K562 (cell line): Measurements from ENCODE around the gene EXTL1. TPM values are rescaled to one million over a fixed set of nuclear protein-coding genes. Genes with fewer than 3 reads are reported as not detected.
A peak's percentile ranks its signal among the peaks of the same experiment; 100 is the strongest.

Source experiments
- ATAC-seq: fragments of 200-7000 bp; cut with Tn5 transposase; 3 replicates; pipeline ENCODE4 v1.9.1; 2020; ENCODE audit warnings: moderate library complexity
- BruUV-seq: library from RNA; stranded (reverse); fragments of 400-500 nt; replicated peaks from 2 replicates; lab custom pipeline; 2021; lab: Mats Ljungman, UMichigan
- CTCF ChIA-PET: fragments of 300-600 bp; formaldehyde crosslinking; extraction: SDS; loops from one replicate; lab custom pipeline; 2021; ENCODE audit warnings: low intra/inter-chr PET ratio; lab: Yijun Ruan, JAX
- POLR2A ChIA-PET: fragments of 300-600, 350-650 bp; sonication (Branson Sonifier 250); formaldehyde crosslinking; extraction: SDS; loops from one replicate; lab custom pipeline; 2021; ENCODE audit warnings: antibody characterized with exemption, inconsistent platforms; lab: Yijun Ruan, JAX
- DNase-seq, 4 experiments: peaks; one replicate each; pipeline versions ENCODE4 v3.0.0 to v3.0.0-alpha.2; 2011 to 2018; ENCODE audit warnings: low spot score in 3 of 4, mixed read lengths in 3 of 4; ENCODE audit errors: extremely low read depth in 1 of 4
- FAIRE-seq: peaks from 2 replicates; lab custom pipeline; 2011; peaks lifted over from hg19 to GRCh38; lab: Jason Lieb, UNC
- H2AFZ ChIP-seq: 2 replicates; pipeline ENCODE4 v1.6.0; 2011; ENCODE audit warnings: low read depth, low read length, control low read depth, inconsistent platforms
- H3K27ac ChIP-seq: fragments of 200-600 bp; 3 replicates; pipeline ENCODE4 v1.8.0; 2011; ENCODE audit warnings: low read depth, mild to moderate bottlenecking, control low read depth, inconsistent platforms, low read length, moderate library complexity, mixed read lengths; ENCODE audit errors: extremely low read depth
- H3K27me3 ChIP-seq, 2 experiments: fragments of 300-600 bp in 1 of 2; 2 replicates in 1 of 2; 3 replicates in 1 of 2; pipeline versions ENCODE4 v1.6.0 to v1.8.0; 2011; ENCODE audit warnings: inconsistent platforms in 2 of 2, low read length in 2 of 2, mild to moderate bottlenecking in 1 of 2, mixed read lengths in 1 of 2, moderate library complexity in 1 of 2; ENCODE audit not compliant: control insufficient read depth in 2 of 2, insufficient read depth in 2 of 2
- H3K36me3 ChIP-seq: fragments of 300-600 bp; 3 replicates; pipeline ENCODE4 v1.8.0; 2011; ENCODE audit warnings: mild to moderate bottlenecking, low read length, inconsistent platforms; ENCODE audit not compliant: control insufficient read depth, insufficient read depth
- H3K4me1 ChIP-seq, 2 experiments: fragments of 200-600 bp in 1 of 2; replicated peaks in 1 of 2; 2 replicates in 1 of 2; 3 replicates in 1 of 2; pipeline versions ENCODE4 v1.5.1 to v1.8.0; 2011; ENCODE audit warnings: inconsistent platforms in 2 of 2, low read length in 2 of 2, mild to moderate bottlenecking in 1 of 2, mixed read lengths in 1 of 2, moderate library complexity in 1 of 2; ENCODE audit not compliant: control insufficient read depth in 2 of 2, insufficient read depth in 2 of 2
- H3K4me2 ChIP-seq: 2 replicates; pipeline ENCODE4 v1.6.1; 2011; ENCODE audit warnings: low read length, control low read depth, inconsistent platforms, mixed read lengths; ENCODE audit not compliant: insufficient read depth
- H3K4me3 ChIP-seq: fragments of 200-600 bp; sonication (generic), shearing (Covaris generic); 2 replicates; pipeline ENCODE4 v1.5.1; 2016; ENCODE audit warnings: control low read depth, inconsistent platforms
- H3K79me2 ChIP-seq: fragments of 200-600 bp; 3 replicates; pipeline ENCODE4 v1.8.0; 2011; ENCODE audit warnings: low read length, inconsistent platforms; ENCODE audit not compliant: control insufficient read depth, insufficient read depth
- H3K9ac ChIP-seq, 2 experiments: 2 replicates each; pipeline versions ENCODE4 v1.6.0 to v1.6.1; 2011; ENCODE audit warnings: low read depth in 2 of 2, low read length in 2 of 2, control low read depth in 1 of 2, inconsistent platforms in 1 of 2, mild to moderate bottlenecking in 1 of 2, mixed read lengths in 1 of 2; ENCODE audit not compliant: insufficient read depth in 1 of 2
- H3K9me1 ChIP-seq: one replicate; pipeline ENCODE4 v1.6.0; 2011; ENCODE audit warnings: inconsistent platforms, mild to moderate bottlenecking, low read length, moderate library complexity; ENCODE audit not compliant: control insufficient read depth, insufficient read depth
- H3K9me3 ChIP-seq: replicated peaks from 2 replicates; pipeline ENCODE4 v1.5.1; 2011; ENCODE audit warnings: low read depth, low read length, inconsistent platforms; ENCODE audit not compliant: control insufficient read depth, insufficient read depth
- H4K20me1 ChIP-seq: replicated peaks from 2 replicates; pipeline ENCODE4 v1.6.1; 2011; ENCODE audit warnings: low read length, inconsistent platforms, mixed read lengths; ENCODE audit not compliant: control insufficient read depth, insufficient read depth
- CEBPG ChIP-seq, 3 experiments: fragments of 200-800 bp in 1 of 3; sonication (Bioruptor generic) in 1 of 3; sonication (generic) in 1 of 3; formaldehyde crosslinking in 1 of 3; IDR thresholded peaks in 2 of 3; conservative IDR thresholded peaks in 1 of 3; 2 replicates each; pipeline versions ENCODE4 v1.6.1 to v1.8.0; 2016 to 2022; ENCODE audit warnings: missing compliant biosample characterization in 2 of 3, missing genetic modification characterization in 2 of 3, mild to moderate bottlenecking in 1 of 3, missing genetic modification reagents in 1 of 3
- DPF2 ChIP-seq: fragments of 450-650 bp; IDR thresholded peaks from 2 replicates; pipeline ENCODE4 v1.6.1; 2016
- OTX1 ChIP-seq: fragments of 450-650 bp; formaldehyde crosslinking; IDR thresholded peaks from 2 replicates; pipeline ENCODE4 v1.4.0; 2022; ENCODE audit warnings: mild to moderate bottlenecking
- WGBS: fragments of 100-300 bp; shearing (Covaris generic); methylation state at CpG from one replicate; pipeline ENCODE4 v1.1.6; 2016; ENCODE audit warnings: low coverage, mixed read lengths; ENCODE audit not compliant: insufficient coverage; ENCODE audit errors: missing lambda C conversion rate; 5-methylcytosine and 5-hydroxymethylcytosine counted together
- in situ Hi-C: fragments of 300-500 bp; cut with MboI; formaldehyde crosslinking; loops from 4 replicates; pipeline ENCODE4 v1.15.0; 2018; ENCODE audit warnings: inconsistent platforms, mixed read lengths
- intact Hi-C: fragments of 100-400 bp; cut with micrococcal nuclease; formaldehyde crosslinking; loops from 2 replicates; pipeline ENCODE4 v1.14.2; 2022
- polyA plus RNA-seq, 8 experiments: library from polyadenylated mRNA; depleted of rRNA in 4 of 8; stranded (reverse) in 5 of 8; unstranded in 3 of 8; fragments of >200 nt; fragmentation: Nextera tagmentation in 2 of 8; fragmentation: Illumina TruSeq in 1 of 8; extraction: Ambion mirVana in 2 of 8; extraction: Trizol in 1 of 8; gene quantifications; 2 replicates each; pipeline versions ENCODE4 v1.2.1 to v1.2.3, GENCODE V29; 2011 to 2014; ENCODE audit warnings: inconsistent platforms in 1 of 8, missing spikeins in 1 of 8
- total RNA-seq, 7 experiments: library from RNA; depleted of rRNA in 6 of 7; stranded (reverse); fragments of >200 nt in 6 of 7; fragmentation: Illumina TruSeq in 2 of 7; extraction: Trizol in 2 of 7; gene quantifications; 2 replicates each; pipeline versions ENCODE4 v1.2.1 to v1.2.3, GENCODE V29; 2011 to 2021; ENCODE audit warnings: low replicate concordance in 1 of 7
- TF ChIP-seq, protein P1 (sequence below): fragments of 250-450 bp; sonication (Bioruptor Pico); IDR thresholded peaks from 2 replicates; pipeline ENCODE4 v1.9.0; 2021; ENCODE audit warnings: mild to moderate bottlenecking, inconsistent platforms
- TF ChIP-seq, protein P2 (sequence below): fragments of 450-650 bp; IDR thresholded peaks from 2 replicates; pipeline ENCODE4 v1.6.1; 2016; ENCODE audit warnings: mild to moderate bottlenecking, moderate library complexity
- TF ChIP-seq, protein P3 (sequence below): fragments of 450-650 bp; conservative IDR thresholded peaks from 2 replicates; pipeline ENCODE4 v1.6.1; 2016; ENCODE audit warnings: missing genetic modification characterization, low read depth, mild to moderate bottlenecking, control low read depth, missing compliant biosample characterization

The EXTL1 gene
- total and polyA plus RNA-seq, 9 of the 15 experiments (the other 6 are each of a cell fraction or from before 2014, with no cell fraction given), result 0.04 to 0.23 (median 0.08) TPM; not detected in 3

DNA sequence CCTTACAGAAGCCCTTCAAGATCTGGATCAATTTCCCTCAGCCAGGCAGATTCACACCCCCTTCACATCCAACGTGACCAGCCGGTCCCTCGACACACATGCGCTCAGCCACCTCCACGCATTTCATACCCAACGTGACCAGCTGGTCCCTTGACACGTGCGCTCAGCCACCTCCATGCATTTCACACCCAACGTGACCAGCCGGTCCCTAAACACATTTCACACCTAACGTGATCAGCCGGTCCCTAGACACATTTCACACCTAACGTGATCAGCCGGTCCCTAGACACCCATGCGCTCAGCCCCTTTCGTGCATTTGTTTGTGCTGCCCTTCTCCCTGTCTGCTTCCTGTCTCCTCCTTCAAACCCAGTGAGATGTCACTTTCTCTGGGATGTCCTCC lies 14.9 kb upstream of the EXTL1 start:
- H4K20me1 ChIP-seq, result no peaks in the 10 kb centered on the region
- H3K27me3 ChIP-seq, result no peaks in the 10 kb centered on the region
- WGBS, result 84% methylated on average over 16 of the region's 16 CpGs
- H3K4me1 ChIP-seq, result peaks cover 22 to 26% of the 10 kb centered on the region in 2 experiments
- peak overlapping the region in 1 of 2 experiments; percentile 77; a peak in 2 of 4 replicates for H3K9ac ChIP-seq
- no peaks in the 10 kb centered on the region for H3K36me3 ChIP-seq
- H3K9me3 ChIP-seq, result no peaks in the 10 kb centered on the region
- CTCF ChIA-PET, result no interaction called here
- no peak for ATAC-seq
- POLR2A ChIA-PET, result no interaction called here
- BruUV-seq, result no TSS peak
- no peak overlapping the region for H3K27ac ChIP-seq
- H3K9me1 ChIP-seq, result no peaks in the 10 kb centered on the region
- H3K4me3 ChIP-seq, result no peak overlapping the region
- FAIRE-seq, result peak; percentile 35
- intact Hi-C loops, result no loop called here
- no peaks in the 10 kb centered on the region for H3K79me2 ChIP-seq
- no peak for DNase-seq
- H2AFZ ChIP-seq, result peak overlapping the region; percentile 71
- in situ Hi-C loops, result loop anchor here (10.0 kb wide), 1 partner anchor 392 kb away; the partner anchor contains the start of gene MAN1C1
- no peak overlapping the region for H3K4me2 ChIP-seq
- TF ChIP-seq, protein P1, sequence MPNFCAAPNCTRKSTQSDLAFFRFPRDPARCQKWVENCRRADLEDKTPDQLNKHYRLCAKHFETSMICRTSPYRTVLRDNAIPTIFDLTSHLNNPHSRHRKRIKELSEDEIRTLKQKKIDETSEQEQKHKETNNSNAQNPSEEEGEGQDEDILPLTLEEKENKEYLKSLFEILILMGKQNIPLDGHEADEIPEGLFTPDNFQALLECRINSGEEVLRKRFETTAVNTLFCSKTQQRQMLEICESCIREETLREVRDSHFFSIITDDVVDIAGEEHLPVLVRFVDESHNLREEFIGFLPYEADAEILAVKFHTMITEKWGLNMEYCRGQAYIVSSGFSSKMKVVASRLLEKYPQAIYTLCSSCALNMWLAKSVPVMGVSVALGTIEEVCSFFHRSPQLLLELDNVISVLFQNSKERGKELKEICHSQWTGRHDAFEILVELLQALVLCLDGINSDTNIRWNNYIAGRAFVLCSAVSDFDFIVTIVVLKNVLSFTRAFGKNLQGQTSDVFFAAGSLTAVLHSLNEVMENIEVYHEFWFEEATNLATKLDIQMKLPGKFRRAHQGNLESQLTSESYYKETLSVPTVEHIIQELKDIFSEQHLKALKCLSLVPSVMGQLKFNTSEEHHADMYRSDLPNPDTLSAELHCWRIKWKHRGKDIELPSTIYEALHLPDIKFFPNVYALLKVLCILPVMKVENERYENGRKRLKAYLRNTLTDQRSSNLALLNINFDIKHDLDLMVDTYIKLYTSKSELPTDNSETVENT (CRISPR knock-in tag), result 0 out of 2 replicates have a peak, but pooled peaks have one; percentile 31
- TF ChIP-seq, protein P2, sequence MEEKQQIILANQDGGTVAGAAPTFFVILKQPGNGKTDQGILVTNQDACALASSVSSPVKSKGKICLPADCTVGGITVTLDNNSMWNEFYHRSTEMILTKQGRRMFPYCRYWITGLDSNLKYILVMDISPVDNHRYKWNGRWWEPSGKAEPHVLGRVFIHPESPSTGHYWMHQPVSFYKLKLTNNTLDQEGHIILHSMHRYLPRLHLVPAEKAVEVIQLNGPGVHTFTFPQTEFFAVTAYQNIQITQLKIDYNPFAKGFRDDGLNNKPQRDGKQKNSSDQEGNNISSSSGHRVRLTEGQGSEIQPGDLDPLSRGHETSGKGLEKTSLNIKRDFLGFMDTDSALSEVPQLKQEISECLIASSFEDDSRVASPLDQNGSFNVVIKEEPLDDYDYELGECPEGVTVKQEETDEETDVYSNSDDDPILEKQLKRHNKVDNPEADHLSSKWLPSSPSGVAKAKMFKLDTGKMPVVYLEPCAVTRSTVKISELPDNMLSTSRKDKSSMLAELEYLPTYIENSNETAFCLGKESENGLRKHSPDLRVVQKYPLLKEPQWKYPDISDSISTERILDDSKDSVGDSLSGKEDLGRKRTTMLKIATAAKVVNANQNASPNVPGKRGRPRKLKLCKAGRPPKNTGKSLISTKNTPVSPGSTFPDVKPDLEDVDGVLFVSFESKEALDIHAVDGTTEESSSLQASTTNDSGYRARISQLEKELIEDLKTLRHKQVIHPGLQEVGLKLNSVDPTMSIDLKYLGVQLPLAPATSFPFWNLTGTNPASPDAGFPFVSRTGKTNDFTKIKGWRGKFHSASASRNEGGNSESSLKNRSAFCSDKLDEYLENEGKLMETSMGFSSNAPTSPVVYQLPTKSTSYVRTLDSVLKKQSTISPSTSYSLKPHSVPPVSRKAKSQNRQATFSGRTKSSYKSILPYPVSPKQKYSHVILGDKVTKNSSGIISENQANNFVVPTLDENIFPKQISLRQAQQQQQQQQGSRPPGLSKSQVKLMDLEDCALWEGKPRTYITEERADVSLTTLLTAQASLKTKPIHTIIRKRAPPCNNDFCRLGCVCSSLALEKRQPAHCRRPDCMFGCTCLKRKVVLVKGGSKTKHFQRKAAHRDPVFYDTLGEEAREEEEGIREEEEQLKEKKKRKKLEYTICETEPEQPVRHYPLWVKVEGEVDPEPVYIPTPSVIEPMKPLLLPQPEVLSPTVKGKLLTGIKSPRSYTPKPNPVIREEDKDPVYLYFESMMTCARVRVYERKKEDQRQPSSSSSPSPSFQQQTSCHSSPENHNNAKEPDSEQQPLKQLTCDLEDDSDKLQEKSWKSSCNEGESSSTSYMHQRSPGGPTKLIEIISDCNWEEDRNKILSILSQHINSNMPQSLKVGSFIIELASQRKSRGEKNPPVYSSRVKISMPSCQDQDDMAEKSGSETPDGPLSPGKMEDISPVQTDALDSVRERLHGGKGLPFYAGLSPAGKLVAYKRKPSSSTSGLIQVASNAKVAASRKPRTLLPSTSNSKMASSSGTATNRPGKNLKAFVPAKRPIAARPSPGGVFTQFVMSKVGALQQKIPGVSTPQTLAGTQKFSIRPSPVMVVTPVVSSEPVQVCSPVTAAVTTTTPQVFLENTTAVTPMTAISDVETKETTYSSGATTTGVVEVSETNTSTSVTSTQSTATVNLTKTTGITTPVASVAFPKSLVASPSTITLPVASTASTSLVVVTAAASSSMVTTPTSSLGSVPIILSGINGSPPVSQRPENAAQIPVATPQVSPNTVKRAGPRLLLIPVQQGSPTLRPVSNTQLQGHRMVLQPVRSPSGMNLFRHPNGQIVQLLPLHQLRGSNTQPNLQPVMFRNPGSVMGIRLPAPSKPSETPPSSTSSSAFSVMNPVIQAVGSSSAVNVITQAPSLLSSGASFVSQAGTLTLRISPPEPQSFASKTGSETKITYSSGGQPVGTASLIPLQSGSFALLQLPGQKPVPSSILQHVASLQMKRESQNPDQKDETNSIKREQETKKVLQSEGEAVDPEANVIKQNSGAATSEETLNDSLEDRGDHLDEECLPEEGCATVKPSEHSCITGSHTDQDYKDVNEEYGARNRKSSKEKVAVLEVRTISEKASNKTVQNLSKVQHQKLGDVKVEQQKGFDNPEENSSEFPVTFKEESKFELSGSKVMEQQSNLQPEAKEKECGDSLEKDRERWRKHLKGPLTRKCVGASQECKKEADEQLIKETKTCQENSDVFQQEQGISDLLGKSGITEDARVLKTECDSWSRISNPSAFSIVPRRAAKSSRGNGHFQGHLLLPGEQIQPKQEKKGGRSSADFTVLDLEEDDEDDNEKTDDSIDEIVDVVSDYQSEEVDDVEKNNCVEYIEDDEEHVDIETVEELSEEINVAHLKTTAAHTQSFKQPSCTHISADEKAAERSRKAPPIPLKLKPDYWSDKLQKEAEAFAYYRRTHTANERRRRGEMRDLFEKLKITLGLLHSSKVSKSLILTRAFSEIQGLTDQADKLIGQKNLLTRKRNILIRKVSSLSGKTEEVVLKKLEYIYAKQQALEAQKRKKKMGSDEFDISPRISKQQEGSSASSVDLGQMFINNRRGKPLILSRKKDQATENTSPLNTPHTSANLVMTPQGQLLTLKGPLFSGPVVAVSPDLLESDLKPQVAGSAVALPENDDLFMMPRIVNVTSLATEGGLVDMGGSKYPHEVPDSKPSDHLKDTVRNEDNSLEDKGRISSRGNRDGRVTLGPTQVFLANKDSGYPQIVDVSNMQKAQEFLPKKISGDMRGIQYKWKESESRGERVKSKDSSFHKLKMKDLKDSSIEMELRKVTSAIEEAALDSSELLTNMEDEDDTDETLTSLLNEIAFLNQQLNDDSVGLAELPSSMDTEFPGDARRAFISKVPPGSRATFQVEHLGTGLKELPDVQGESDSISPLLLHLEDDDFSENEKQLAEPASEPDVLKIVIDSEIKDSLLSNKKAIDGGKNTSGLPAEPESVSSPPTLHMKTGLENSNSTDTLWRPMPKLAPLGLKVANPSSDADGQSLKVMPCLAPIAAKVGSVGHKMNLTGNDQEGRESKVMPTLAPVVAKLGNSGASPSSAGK, result peak; percentile 82
- TF ChIP-seq CEBPG (CRISPR knock-in tag; IDR thresholded peaks at IDR 0.05) (0 out of 2 replicates have a peak, but pooled peaks have one; percentile 2), CEBPG (tag; conservative IDR thresholded peaks at IDR 0.05 in 1 of 2, IDR thresholded peaks at IDR 0.05 in 1 of 2) (no peak), OTX1 (CRISPR knock-in tag) (no peak), DPF2 (no peak)
- TF ChIP-seq, protein P3, sequence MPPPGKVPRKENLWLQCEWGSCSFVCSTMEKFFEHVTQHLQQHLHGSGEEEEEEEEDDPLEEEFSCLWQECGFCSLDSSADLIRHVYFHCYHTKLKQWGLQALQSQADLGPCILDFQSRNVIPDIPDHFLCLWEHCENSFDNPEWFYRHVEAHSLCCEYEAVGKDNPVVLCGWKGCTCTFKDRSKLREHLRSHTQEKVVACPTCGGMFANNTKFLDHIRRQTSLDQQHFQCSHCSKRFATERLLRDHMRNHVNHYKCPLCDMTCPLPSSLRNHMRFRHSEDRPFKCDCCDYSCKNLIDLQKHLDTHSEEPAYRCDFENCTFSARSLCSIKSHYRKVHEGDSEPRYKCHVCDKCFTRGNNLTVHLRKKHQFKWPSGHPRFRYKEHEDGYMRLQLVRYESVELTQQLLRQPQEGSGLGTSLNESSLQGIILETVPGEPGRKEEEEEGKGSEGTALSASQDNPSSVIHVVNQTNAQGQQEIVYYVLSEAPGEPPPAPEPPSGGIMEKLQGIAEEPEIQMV (tag), result no peak
